HG03575 (cell line): Measurements from ENCODE around the gene CLVS2.

Experiments used
- ATAC-seq: cut with Tn5 transposase; IDR thresholded peaks from one replicate; pipeline ENCODE4 v1.9.1; 2021; ENCODE audit not compliant: unreplicated experiment, insufficient number of reproducible peaks, low FRiP score; ENCODE audit errors: extremely low read depth

Gene CLVS2

DNA sequence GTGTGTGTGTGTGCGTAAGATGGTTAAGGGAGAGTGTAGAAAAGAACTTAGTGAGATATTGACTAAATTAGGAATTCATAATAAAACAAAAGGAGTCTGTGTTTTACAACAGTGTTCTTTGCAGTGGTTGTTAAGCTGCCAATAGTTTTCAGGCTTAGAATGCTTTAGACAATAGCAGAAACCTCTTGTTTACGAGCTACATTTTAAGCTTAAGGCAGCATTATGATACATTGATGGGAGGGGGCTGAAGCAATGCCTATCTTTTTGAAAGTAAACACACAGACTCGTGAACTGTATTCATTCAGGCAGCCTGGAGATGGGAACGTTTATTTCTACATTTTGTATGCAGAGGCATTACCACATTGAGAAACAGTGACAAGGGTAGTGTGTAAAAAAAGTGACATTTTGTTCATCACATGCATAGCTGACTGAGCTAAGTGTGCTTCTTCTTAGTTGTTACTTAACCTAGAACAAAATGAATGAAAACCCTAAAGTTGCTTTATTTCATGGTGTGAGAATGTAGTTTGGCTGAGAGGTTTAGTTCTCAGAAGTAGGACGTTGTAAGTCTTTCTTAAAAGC, 21.2 kb downstream of the CLVS2 start:
- no peak for ATAC-seq

DNA sequence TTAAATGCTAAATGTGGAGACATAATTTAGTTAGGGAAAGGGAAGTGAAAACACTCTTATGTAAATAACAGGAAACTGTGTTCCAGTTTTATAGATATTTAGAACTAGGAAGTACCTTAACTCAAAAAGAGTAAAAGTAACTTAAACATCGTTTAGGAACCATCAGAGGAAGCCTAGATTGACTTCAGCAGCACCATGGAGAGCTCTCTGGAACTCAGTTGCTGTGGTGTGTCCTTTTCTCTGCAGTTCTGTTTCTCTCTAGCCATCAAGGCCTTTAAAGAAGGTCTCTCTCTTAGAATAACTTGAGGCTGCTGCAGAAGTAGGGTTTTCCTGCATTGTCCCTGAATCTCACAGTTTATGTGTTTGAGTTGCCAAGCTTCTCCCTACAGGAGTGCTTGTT, 26.9 kb downstream of the CLVS2 start:
- no peak for ATAC-seq

GRCh38 chr6:123024976-123025375, 28.9 kb downstream of the CLVS2 start:
- no peak for ATAC-seq

- no peak for ATAC-seq
Measured at GRCh38 chr6:123027408-123027807, 31.4 kb downstream of the CLVS2 start.

DNA sequence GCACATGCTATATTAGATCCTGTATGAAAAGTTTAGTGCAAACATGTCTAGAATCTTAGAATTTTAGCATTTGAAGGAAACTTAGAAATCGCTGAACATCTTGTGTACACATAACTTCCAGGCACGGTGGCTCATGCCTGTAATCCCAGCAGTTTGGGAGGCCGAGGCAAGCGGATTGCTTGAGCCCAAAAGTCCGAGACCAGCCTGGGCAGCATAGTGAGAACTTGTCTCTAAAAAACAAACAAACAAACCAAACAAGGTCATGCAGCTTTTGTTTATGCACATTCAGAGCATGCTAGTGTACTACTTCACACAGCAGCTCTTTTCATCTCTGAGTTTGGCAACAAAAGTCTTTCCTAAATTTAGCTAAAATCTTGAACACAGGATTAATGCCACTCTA, 32.2 kb downstream of the CLVS2 start:
- no peak for ATAC-seq

GRCh38 chr6:123030282-123030681, 34.2 kb downstream of the CLVS2 start:
- no peak for ATAC-seq

- no peak for ATAC-seq
Measured at GRCh38 chr6:123036648-123037047, 40.6 kb downstream of the CLVS2 start.

DNA sequence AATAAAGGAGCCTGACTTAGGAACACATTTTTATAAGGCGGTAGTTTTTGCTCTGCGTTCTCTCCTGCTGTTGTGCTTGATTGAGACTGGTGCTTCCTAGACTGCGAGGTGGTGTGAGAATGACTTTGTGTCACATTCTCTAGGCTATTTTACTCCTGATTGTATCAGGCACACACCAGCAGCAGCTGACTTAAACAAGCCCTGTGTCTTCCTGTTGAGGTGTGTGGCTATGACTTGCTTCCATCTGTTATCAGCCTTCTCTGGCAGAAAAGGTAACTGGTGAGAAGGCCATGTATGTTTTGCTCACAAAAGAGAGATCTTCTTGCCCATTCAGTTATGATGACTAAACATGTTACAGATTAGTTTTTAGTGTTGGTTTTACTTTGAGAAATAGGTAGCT, 43.4 kb downstream of the CLVS2 start:
- no peak for ATAC-seq

DNA sequence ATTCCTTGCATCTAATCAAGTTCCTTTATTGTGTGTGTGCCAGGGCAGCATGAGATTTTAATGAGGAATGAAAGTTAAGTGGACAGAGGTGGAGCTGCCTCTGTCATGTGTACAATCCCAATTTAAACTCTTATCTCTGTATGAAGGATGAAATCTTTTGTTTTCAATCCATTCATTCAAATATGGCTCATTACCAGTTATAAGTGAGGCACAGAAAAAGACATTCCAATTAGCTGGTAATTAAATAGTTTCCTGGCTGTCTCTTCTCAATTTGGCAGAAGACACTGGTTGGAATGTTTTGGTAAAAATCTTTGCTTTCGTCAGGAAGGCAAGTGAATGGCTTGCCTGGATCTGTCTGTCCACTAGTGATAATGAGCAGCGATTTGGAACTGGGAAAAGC, 46.4 kb downstream of the CLVS2 start:
- no peak for ATAC-seq

DNA sequence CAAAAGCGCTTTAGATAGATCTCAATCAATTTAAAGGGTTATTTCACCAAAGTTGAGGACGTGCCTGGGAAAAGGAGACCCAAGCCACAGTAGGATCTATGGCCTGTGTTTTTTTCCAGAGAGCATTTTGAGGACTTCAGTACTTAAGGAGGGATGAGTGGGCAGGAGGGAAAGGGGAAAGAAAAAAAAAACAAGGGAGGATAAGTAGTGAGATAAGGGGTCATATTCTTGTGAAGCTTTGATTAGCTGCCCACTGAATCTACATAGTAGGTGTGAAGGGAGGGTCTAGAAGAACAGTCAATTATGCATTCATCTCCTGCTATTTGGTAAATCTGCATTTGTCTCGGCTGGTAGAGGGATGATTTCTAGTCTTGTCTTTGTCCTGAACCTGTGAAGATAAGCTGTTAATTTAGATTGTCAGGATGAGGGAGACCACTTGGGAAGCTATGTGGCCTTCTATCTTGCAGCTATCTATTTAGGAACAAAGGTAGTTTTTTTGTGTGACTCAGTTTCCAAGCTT, 48.4 kb downstream of the CLVS2 start:
- no peak for ATAC-seq

GRCh38 chr6:123053602-123054225, 57.7 kb downstream of the CLVS2 start:
- no peak for ATAC-seq

DNA sequence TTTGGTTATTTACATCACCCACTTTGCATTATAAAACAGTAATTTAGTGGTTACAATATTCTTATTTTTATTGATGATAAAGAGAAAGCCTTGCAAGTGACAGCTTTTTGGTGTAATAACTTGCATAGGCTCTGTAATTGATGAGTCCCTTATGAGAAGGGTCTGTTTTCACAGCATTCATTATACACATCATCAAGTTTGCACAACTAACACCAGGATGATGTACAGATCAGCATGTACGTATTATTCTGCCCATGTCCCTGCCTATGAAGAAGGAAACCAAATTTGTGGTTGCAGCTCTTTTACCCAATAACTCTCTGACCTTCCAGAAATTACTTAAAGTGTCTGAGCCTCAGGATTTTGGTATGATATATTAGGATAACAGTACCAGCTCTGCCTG, 59.2 kb downstream of the CLVS2 start:
- no peak for ATAC-seq

DNA sequence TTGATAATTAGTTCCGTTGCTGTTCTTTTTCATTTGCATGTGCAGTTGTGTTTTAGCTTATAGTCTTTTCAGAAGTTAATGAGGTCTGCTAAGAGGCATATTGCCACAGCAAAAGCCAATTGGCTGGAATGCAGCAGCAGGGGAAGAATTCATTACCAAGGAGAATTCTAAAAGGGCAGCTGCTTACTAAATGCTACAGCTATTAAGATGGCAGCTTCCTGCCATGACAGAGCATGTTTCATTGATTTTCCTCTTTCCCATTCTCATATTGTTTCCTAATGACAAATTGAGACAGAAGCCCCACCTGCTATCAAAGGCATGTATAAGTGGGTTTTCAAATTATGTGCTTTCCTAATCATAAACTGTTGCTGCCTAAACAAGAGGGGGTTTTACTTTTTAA, 66.6 kb downstream of the CLVS2 start:
- ATAC-seq, result no peak

GRCh38 chr6:123064038-123064437, 68.0 kb downstream of the CLVS2 start:
- no peak for ATAC-seq

DNA sequence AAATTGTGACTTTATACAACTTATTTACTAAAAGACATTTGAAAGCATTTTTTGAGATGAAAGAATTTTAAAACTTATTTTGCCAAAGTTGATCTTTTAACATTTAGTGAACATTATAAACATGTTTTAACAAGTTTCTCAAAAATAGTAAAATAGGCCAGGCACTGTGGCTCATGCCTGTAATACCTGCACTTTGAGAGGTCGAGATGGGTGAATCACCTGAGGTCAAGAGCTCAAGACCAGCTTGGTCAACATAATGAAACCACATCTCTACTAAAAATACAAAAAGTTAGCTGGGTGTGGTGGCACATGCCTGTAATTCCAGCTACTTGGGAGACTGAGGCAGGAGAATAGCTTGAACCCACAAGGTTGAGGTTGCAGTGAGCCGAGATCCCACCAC, 78.6 kb downstream of the CLVS2 start:
- no peak for ATAC-seq

DNA sequence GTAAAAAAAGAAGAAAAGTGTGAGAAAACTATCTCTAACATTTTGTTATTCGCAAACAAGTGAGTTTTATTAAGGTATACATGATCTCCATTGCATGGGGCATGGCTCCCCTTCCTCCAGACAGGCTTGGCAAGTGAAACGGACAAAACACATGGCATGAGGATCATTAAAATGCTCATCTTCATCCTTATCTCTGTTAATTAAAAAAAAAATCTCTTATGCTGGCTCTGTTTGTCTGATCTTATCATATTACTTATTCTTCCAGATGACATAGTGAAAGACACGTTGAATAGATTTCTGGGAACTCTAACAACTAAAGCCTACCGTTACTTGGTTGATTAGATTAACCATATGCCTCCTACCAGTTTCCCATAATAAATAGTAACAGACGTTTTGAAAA, 89.4 kb downstream of the CLVS2 start:
- no peak for ATAC-seq

DNA sequence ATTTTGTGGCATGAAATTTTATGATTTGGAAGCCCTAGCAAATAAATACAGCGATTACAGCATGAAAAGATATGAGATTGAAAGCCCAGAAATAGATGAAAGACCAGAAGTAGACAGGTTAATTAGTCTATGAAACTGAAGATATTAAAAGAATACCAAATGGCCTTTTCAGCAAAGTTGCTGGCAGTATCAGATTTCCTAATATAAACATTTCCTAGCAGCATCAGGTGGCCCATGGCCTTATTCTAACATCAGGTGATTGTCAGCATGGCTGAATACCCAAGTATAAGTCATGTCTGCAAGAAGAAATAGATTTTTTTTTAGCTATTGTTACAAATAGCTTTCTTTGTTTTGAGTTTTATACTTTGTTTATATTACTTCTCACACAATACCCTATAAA, 93.2 kb downstream of the CLVS2 start:
- no peak for ATAC-seq

DNA sequence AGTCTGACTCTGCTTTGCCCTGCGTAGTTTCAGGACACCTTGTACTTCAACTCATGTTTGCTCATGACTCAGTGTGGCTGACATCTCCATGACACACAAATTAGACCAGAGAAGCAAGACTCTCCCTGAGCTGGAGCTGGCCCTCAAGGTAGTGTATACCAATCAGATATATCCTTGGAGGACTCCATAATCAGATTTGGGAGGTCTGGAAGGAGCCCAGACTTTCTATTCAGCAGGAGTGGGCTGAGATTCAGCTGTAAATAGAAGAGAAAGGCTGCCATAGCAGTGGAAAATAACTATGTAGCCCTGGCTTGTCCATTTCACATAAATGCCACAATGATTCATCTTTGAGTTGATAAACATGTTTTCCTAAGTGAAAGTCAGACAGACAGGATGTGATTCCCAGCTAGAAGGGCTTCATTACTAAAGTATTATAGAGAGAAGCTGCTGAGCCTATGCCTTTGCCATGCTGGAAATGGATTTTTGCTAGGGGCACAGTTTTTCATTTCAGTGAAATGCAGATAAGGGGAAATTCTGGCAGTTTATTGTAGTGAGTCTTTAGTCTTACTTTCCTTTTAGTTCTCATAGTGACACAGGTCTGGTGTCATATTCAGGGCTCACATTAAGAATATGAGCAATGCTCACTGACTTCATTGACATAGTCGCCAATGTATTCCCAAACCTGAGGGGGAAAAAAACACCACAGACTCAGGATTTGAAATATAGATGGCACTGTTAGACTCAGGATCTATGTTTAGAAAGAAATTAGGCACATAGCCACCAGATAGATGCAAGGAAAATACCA, 95.3 kb downstream of the CLVS2 start:
- no peak for ATAC-seq

GRCh38 chr6:123091896-123092271, 95.8 kb downstream of the CLVS2 start:
- no peak for ATAC-seq

DNA sequence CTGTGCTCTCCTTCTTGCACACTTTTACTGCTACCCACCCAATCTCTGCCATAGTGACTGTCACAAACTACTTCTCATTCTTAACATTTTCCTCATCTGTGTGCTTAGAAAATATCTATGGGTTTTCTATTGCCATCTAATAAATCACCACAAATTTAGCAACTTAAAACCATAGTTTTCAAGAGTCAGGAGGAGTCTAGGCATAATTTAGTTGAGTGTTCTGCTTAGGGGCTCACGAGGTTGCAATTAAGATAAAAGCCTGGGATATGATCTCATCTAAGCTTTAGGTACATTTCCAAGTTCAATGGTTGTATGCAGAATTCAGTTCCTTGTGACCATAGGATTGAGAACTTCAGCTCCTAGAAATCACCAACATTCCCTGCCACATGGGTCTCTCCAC, 98.8 kb downstream of the CLVS2 start:
- no peak for ATAC-seq
